Tibial nerve (tissue), 4 donors: ENCODE data around the gene TBC1D5.

Source experiments
- CTCF ChIP-seq, 5 experiments: fragments of 200-600 bp in 3 of 5; fragments of 450-650 bp in 2 of 5; sonication (generic) in 3 of 5; IDR thresholded peaks; one replicate each; pipeline ENCODE4 v1.5.1; 2016 to 2019; ENCODE audit warnings: antibody characterized with exemption in 5 of 5, mild to moderate bottlenecking in 3 of 5, moderate library complexity in 2 of 5
- EP300 ChIP-seq, 2 donors: sonication (generic); formaldehyde crosslinking; IDR thresholded peaks; one replicate each; pipeline ENCODE4 v1.6.1; 2017; ENCODE audit warnings: antibody characterized with exemption in 2 of 2, mild to moderate bottlenecking in 1 of 2

DNA sequence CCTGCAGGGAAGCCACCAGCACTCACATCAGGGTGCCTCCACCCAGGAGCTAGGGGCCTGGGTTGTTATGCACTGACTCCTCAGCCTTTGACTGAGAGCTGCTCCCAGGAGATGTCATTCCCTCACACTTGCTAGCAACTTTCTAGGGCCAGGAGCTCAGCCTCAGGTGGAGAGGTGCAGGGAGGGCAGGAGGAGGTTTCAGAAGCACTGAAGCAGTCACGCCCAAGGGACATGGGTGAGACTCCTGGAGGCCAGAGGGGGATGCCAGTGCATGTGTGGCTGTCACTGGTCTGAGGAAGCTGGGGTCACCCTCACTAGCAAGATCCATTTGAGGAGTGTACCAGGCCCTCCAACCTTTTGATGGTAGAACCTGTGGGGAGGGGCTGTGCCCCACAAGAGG is 586.5 kb downstream of the TBC1D5 start:
- no peak for TF ChIP-seq CTCF (IDR thresholded peaks at IDR 0.05)
- TF ChIP-seq EP300 (IDR thresholded peaks at IDR 0.05): no peak
